Neuron (in vitro differentiated cells): ENCODE data around the gene APEX2.
A peak's percentile ranks its signal among the peaks of the same experiment; 100 is the strongest.
"Not testable (repeated sequence)": the region's sequence is repeated elsewhere in the genome, so short reads cannot be mapped to it uniquely, and the experiment has no call there.

Source experiments
- H2AFZ ChIP-seq: one replicate; pipeline ENCODE4 v1.6.1; 2013; ENCODE audit warnings: low read depth, mild to moderate bottlenecking, inconsistent platforms, low read length, moderate library complexity
- H3K27me3 ChIP-seq: one replicate; pipeline ENCODE4 v1.6.1; 2013; ENCODE audit warnings: low read length; ENCODE audit not compliant: insufficient read depth
- H3K36me3 ChIP-seq: one replicate; pipeline ENCODE4 v1.6.1; 2013; ENCODE audit warnings: low read length; ENCODE audit not compliant: insufficient read depth
- H3K4me1 ChIP-seq: one replicate; pipeline ENCODE4 v1.6.1; 2013; ENCODE audit warnings: low read length; ENCODE audit not compliant: insufficient read depth
- H3K4me3 ChIP-seq: 2 replicates; pipeline ENCODE4 v1.5.1; 2013; ENCODE audit warnings: mild to moderate bottlenecking, low read length, moderate library complexity
- H3K9me3 ChIP-seq: one replicate; pipeline ENCODE4 v1.6.1; 2013; ENCODE audit warnings: low read length

The APEX2 gene

DNA sequence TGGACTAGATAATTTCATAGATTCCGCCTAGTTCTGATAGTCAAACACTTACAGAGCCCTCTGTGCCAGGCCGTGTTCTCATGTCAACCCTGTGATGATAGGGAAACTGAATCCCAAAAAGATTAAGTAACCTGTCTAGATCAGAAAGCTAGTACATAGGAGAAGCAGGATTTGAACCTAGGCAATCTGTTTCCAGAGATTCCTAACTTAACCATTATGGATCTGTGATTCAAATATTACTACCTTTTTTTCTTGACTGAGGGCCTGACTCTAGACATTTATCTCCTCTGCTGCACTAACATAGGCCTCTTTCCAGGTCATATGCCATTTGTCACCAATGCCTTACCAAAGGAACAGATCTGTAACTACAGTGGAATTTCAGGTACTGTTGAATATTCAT, 29.1 kb downstream of the APEX2 start:
- Histone ChIP-seq H3K36me3 (no peaks in the 10 kb centered on the region), H3K4me1 (no peaks in the 10 kb centered on the region), H3K4me3 (no peak overlapping the region)

DNA sequence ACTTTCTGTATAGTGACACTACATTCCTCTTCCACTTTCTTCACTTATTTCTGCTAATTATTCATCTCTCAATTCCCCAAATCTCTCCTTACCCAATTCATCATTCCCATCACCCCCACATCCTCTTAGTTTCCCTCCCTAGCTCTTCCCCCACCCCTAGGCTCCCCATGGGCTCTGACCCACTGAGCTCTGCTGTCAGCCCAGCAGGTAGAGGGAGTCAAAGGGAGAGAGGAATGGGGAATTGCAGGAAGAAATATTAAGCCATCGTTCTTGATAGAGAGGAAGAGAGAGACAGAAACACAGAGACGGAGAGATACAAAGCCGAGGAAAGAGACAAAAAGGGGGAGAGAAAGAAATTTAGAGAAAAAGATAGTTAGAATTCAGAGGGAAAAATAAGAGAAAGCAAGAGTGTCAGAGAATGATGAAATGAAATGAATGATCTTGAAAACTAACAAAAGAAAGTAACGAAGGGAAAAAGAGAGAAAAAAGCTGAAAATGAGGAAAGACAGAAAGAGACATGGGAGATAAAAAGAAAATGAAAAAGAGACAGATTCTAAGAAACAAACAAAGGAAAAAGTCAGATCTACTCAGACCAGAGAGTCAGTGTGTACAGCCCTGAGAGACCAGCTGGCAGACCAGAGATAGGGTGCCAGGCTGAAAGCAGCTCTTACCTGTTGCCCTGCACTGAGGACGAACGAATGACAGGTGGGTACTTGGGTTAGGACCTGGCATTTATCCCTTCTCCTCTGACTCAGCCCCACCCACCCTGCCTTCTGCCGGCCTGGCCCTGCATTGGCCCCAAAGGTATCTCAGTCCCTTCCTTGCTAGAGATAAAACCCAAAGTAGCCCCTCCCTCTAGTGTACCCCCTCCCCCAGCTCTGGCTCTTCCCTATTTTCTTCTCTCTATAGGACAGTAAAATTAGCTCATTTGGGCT, 30.4 kb downstream of the APEX2 start, which contains the start of gene ALAS2:
ALAS2 (minus strand) TSS at position 707 of the 935 bp plus-strand sequence. CDS start 4,977 bp downstream, outside the sequence.
- H3K36me3 ChIP-seq = no peaks in the 10 kb centered on the region
- H2AFZ ChIP-seq = no peak within 1 kb of the TSS
- H3K4me3 ChIP-seq = no peak within 1 kb of the TSS
- H3K4me1 ChIP-seq = no peaks in the 10 kb centered on the region
- peaks cover 5% of the 10 kb centered on the region for H3K27me3 ChIP-seq
- H3K9me3 ChIP-seq = no peaks in the 10 kb centered on the region

More for the DNA sequence above, 29.1 kb downstream of the APEX2 start:
- Histone ChIP-seq H3K27me3 (peaks cover 5% of the 10 kb centered on the region), H2AFZ (no peak overlapping the region), H3K9me3 (no peaks in the 10 kb centered on the region)

DNA sequence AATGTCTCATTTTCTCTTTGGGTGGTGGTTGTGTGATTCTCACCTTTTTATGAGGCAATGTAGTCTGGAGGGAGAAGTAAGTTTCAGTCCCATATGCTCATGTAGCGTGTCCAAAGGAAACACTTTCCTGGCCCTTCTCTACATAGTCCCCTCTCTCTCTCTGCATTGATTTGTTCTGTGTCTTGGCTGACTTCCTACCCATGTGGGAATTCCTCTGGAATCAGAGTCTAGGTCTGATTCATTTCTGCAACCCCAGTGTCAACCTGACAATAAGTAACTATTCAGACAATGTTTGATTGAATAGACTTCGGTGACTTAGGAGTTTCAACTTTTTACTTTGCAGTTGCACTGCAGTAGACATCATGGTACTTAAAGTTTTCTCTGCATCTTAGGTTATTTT, 33.3 kb downstream of the APEX2 start:
- H3K36me3 ChIP-seq = no peaks in the 10 kb centered on the region
- no peaks in the 10 kb centered on the region for H3K9me3 ChIP-seq
- no peak overlapping the region for H2AFZ ChIP-seq
- H3K27me3 ChIP-seq = peaks cover 5% of the 10 kb centered on the region
- no peaks in the 10 kb centered on the region for H3K4me1 ChIP-seq
- no peak overlapping the region for H3K4me3 ChIP-seq

DNA sequence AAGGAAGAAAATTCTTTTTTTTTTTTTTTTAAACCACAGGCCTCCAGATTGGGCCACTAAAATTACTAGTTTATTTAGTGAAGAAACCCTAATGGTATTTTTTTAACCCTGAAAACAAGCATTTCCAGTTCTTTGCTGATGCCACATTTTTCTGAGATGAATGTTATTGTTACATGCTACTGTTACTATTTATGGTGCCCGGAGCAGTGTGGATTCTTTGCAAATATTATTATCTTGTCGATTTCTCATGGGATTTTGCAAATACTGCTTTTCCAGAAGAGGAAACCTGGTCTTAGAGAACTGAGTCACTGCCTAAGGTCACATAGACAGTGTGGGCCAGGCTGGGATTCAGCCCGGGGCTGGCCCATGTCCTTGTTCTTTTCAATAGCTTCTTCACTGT, 39.3 kb downstream of the APEX2 start:
- no peak overlapping the region for H2AFZ ChIP-seq
- H3K9me3 ChIP-seq = no peaks in the 10 kb centered on the region
- H3K4me1 ChIP-seq = no peaks in the 10 kb centered on the region
- H3K4me3 ChIP-seq = no peak overlapping the region
- no peaks in the 10 kb centered on the region for H3K36me3 ChIP-seq
- H3K27me3 ChIP-seq = no peaks in the 10 kb centered on the region

DNA sequence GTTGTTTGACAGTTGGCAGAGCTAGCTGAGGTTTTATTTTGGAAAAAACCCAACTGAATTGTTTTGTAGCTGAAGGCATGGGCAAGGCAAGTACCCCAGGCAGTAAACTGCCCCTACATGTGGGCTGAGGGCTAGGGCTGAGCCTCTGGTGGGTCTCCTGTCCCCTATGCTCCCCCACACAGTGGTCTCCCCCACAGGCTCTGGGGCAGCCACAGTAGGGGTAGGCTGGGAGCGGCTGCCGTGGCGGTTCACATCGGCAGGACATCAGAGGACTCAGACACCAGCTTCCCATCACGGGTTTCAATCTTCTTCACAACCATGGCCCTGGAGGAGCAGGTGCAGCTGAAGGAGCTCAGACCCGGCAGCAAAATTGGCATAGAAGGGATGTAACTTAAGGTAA, 41.4 kb downstream of the APEX2 start:
- Histone ChIP-seq H3K36me3 (no peaks in the 10 kb centered on the region), H3K27me3 (no peaks in the 10 kb centered on the region), H3K4me1 (no peaks in the 10 kb centered on the region), H3K4me3 (no peak overlapping the region), H2AFZ (no peak overlapping the region), H3K9me3 (no peaks in the 10 kb centered on the region)

DNA sequence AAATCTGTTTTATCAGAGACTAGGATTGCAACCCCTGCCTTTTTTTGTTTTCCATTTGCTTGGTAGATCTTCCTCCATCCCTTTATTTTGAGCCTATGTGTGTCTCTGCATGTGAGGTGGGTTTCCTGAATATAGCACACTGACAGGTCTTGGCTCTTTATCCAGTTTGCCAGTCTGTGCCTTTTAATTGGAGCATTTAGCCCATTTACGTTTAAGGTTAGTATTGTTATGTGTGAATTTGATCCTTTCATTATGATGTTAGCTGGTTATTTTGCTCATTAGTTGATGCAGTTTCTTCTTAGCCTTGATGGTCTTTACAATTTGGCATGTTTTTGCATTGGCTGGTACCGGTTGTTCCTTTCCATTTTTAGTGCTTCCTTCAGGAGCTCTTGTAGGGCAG, 50.4 kb downstream of the APEX2 start:
- H3K36me3 ChIP-seq, H3K4me3 ChIP-seq, H3K4me1 ChIP-seq, H3K9me3 ChIP-seq, H2AFZ ChIP-seq, H3K27me3 ChIP-seq: not testable (repeated sequence)

DNA sequence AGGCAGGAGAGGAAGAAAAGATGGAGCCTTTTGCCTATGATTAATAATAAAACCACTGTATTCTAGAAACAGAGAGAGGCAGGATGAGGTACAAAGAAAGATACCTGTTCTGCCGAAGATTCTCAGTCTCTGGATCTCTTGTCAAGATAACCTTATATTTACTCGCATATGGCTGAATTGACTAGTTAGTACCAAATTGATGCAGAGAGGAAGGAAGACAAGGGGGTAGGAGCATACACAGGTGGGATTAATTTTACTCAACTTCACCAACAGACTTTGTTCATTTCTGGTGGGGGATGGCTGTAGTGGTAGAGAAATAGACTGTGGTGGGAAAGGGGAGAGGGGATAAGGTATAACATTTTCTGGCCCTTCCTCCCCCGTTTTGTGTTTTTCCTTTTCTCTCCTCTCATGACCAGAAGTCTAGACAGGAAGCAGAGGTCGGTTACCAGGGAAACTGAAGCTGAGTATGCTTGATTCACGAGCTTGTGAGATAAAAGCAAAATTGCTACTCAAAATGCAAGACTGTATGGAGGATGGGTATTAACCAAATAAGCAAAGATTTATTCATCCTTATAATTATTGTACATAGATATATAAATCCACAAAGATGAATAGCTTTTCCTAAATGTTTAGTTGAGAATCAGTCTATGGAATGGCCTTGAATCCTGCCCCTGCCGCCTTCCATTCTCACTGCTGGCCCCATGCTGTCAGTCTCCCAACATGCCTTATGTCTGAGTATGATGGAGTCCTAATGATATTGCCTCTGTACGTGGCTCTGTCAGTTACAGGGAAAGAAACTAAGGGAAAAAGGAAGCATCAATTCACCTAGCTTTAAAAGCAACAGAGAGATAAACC, 56.9 kb downstream of the APEX2 start:
- H3K36me3 ChIP-seq = no peaks in the 10 kb centered on the region
- H3K4me3 ChIP-seq = peak overlapping the region; percentile 24
- H3K4me1 ChIP-seq = peaks cover 6% of the 10 kb centered on the region
- H3K27me3 ChIP-seq = peaks cover 1% of the 10 kb centered on the region
- H2AFZ ChIP-seq = peak overlapping the region; percentile 2
- H3K9me3 ChIP-seq = no peaks in the 10 kb centered on the region

DNA sequence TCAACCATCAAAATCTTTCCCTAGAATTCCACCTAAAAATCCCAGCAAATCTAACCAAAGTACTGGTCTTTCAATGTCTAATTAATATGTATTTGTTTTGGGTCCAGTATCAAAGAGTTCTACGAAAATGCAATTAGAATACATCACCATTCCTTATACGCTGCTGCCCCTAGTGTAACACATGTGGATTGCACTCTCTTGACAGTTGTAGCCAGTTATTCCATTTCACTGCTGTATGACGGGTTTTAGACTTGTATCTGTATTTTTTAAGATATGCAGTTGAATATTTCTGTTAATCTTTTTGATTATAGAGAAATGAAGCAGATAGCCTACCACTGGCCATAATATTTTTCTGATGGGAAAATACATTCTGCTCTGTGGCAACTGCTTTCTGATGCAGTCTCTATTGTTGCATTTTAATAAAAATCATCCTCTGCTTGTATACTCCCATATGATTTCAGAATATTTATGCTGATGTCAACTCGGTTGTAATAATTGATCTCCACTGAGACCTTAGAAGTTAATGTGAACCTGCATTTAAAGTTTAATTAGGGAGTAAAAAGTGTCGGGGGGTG, 57.6 kb downstream of the APEX2 start:
- H3K4me1 ChIP-seq = peaks cover 6% of the 10 kb centered on the region
- peaks cover 2% of the 10 kb centered on the region for H3K27me3 ChIP-seq
- H3K36me3 ChIP-seq = no peaks in the 10 kb centered on the region
- peak overlapping the region; percentile 24 for H3K4me3 ChIP-seq
- peak overlapping the region; percentile 2 for H2AFZ ChIP-seq
- H3K9me3 ChIP-seq = no peaks in the 10 kb centered on the region
